ENCODE data around the gene GCSH. TPM values are rescaled to one million over a fixed set of nuclear protein-coding genes. Genes with fewer than 3 reads are reported as not detected.
"Not testable (repeated sequence)": the region's sequence is repeated elsewhere in the genome, so short reads cannot be mapped to it uniquely, and the experiment has no call there.

Gene GCSH
- total and polyA plus RNA-seq, 2 donors, result 30.0 to 36.5 TPM

GRCh38 chr16:81121474-81121990 lies 25.3 kb upstream of the GCSH start:
- no peak for DNase-seq (ENCODE audit: extremely low spot score)
- no peaks in the 10 kb centered on the region for H3K36me3 ChIP-seq (ENCODE audit: insufficient read depth)
- H3K4me1 ChIP-seq (ENCODE audit: insufficient read depth), result no peaks in the 10 kb centered on the region
- WGBS, result 92% methylated on average over 16 of the region's 16 CpGs
- no peak overlapping the region for H3K4me3 ChIP-seq (ENCODE audit: low read depth, low read length)
- no peak overlapping the region for H3K27ac ChIP-seq (ENCODE audit: low read depth)

- WGBS, result 62% methylated on average over 11 of the region's 11 CpGs
- no peaks in the 10 kb centered on the region for H3K36me3 ChIP-seq (ENCODE audit: insufficient read depth)
- H3K27ac ChIP-seq (ENCODE audit: low read depth), result no peak overlapping the region
- H3K4me1 ChIP-seq (ENCODE audit: insufficient read depth), result no peaks in the 10 kb centered on the region
- DNase-seq (ENCODE audit: extremely low spot score), result no peak
- H3K4me3 ChIP-seq (ENCODE audit: low read depth, low read length), result no peak overlapping the region
These were observed 21.2 kb upstream of the GCSH start for GRCh38 chr16:81117436-81117835.

DNA sequence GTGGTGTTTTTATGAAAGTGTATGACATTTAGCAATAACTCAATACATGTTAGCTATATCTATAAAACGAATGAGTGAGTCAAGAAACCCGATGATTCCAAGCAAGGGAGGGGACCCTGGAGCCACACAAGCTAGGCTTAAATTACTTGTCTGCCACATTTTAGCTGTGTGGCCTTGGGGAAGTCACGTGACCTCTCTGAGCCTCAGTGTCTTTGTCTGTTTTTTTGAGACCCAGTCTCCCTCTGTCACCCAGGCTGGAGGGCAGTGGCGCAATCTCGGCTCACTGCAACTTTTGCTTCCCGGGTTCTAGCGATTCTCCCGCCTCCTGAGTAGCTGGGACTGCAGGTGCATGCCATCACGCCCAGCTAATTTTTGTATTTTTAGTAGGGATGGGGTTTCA lies 20.1 kb upstream of the GCSH start:
- Histone ChIP-seq H3K4me1 (ENCODE audit: insufficient read depth) (no peaks in the 10 kb centered on the region), H3K27ac (ENCODE audit: low read depth) (no peak overlapping the region), H3K4me3 (ENCODE audit: low read depth, low read length) (no peak overlapping the region), H3K36me3 (ENCODE audit: insufficient read depth) (no peaks in the 10 kb centered on the region)
- DNase-seq (ENCODE audit: extremely low spot score), result no peak
- WGBS, result 89% methylated on average over 9 of the region's 9 CpGs

GRCh38 chr16:81112453-81112852 lies 16.3 kb upstream of the GCSH start:
- Histone ChIP-seq H3K36me3 (ENCODE audit: insufficient read depth) (no peaks in the 10 kb centered on the region), H3K27ac (ENCODE audit: low read depth) (no peak overlapping the region), H3K4me1 (ENCODE audit: insufficient read depth) (no peaks in the 10 kb centered on the region), H3K4me3 (ENCODE audit: low read depth, low read length) (no peak overlapping the region)
- 92% methylated on average over 4 of the region's 4 CpGs for WGBS
- DNase-seq (ENCODE audit: extremely low spot score), result no peak

- not testable (repeated sequence) for H3K27ac ChIP-seq (ENCODE audit: low read depth); DNase-seq (ENCODE audit: extremely low spot score); H3K4me1 ChIP-seq (ENCODE audit: insufficient read depth); H3K4me3 ChIP-seq (ENCODE audit: low read depth, low read length); H3K36me3 ChIP-seq (ENCODE audit: insufficient read depth)
- WGBS, result 88% methylated on average over 6 of the region's 6 CpGs
These were observed 13.1 kb upstream of the GCSH start for GRCh38 chr16:81109274-81109673.

DNA sequence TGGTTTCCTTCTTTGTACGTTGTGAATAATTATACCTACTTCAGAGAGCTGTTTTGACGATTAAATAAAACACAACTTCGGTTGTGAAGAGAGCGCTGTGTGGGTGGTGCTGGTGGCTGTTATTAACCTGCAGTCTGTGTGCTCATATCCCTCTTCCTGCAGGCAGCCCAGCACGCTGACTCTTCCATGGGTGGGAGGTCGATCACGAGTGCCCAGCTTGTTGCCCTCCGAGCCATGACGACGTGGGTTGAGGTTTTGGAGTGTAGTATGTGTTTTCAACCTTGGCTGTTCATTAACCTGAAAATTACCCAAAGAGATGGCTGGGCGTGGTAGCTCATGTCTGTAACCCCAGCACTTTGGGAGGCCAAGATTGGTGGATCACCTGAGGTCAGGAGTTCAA lies 11.3 kb upstream of the GCSH start:
- no peaks in the 10 kb centered on the region for H3K4me1 ChIP-seq (ENCODE audit: insufficient read depth)
- 81% methylated on average over 11 of the region's 11 CpGs for WGBS
- no peak overlapping the region for H3K4me3 ChIP-seq (ENCODE audit: low read depth, low read length)
- no peak overlapping the region for H3K27ac ChIP-seq (ENCODE audit: low read depth)
- H3K36me3 ChIP-seq (ENCODE audit: insufficient read depth), result no peaks in the 10 kb centered on the region
- DNase-seq (ENCODE audit: extremely low spot score), result no peak

DNA sequence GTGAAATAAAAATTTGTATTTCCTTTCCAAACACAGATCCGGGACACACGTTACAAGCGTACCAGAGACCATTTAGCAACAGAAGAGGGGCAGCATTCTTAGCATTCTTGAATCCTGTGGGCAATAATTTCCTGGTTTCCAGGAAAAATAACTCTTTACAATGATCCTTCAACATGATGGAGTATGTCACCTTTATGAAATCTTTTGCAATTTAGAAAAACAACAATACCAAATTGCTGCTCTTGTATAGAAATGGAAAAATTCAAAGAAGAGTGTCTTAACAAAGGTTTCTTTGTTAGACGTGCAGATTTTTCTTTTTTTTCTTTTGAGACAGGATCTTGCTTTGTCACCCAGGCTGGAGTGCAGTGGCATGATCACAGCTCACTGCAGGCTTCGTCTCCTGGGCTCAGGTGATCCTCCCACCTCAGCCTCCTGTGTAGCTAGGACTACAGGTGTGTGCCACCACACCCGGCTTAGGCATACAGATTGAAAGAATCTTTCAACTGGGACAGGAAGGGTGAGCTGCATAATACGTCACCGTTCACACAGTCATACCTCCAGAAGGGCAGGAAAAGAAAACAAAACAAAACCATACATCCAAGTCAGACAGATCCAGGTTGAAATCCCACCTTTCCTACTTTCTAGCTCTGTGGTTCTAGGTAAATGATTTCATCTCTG lies 10.8 kb upstream of the GCSH start:
- 56% methylated on average over 8 of the region's 8 CpGs for WGBS
- H3K27ac ChIP-seq (ENCODE audit: low read depth), result no peak overlapping the region
- DNase-seq (ENCODE audit: extremely low spot score), result no peak
- no peak overlapping the region for H3K4me3 ChIP-seq (ENCODE audit: low read depth, low read length)
- no peaks in the 10 kb centered on the region for H3K4me1 ChIP-seq (ENCODE audit: insufficient read depth)
- no peaks in the 10 kb centered on the region for H3K36me3 ChIP-seq (ENCODE audit: insufficient read depth)

GRCh38 chr16:81105946-81106345 lies 9.8 kb upstream of the GCSH start:
- Histone ChIP-seq H3K4me1 (ENCODE audit: insufficient read depth) (no peaks in the 10 kb centered on the region), H3K4me3 (ENCODE audit: low read depth, low read length) (no peak overlapping the region), H3K27ac (ENCODE audit: low read depth) (no peak overlapping the region), H3K36me3 (ENCODE audit: insufficient read depth) (no peaks in the 10 kb centered on the region)
- no peak for DNase-seq (ENCODE audit: extremely low spot score)
- 68% methylated on average over 1 of the region's 1 CpG for whole genome bisulfite sequencing

DNA sequence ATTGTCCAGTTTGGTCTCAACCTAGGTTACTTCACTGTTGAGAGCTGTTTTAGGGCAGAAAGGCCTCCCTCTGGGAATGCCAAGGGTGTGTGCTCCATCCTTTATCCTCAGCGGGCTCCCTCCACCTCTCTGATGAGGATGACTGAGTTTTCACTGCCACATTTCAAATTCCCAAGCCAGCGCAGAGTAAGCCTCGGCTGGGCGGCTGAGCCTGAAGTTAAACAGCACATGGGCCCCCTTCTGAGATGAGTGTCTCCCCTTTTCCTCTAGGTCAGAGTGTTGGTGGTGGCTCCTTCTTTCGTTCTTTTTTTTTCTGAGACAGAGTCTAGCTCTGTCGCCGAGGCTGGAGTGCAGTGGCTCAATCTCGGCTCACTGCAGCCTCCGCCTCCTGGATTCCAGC lies 5.5 kb upstream of the GCSH start:
- WGBS, result 91% methylated on average over 9 of the region's 9 CpGs
- DNase-seq (ENCODE audit: extremely low spot score), result no peak
- no peak overlapping the region for H3K27ac ChIP-seq (ENCODE audit: low read depth)
- H3K36me3 ChIP-seq (ENCODE audit: insufficient read depth), result no peaks in the 10 kb centered on the region
- H3K4me3 ChIP-seq (ENCODE audit: low read depth, low read length), result no peak overlapping the region
- H3K4me1 ChIP-seq (ENCODE audit: insufficient read depth), result no peaks in the 10 kb centered on the region

GRCh38 chr16:81099958-81100357 lies 3.8 kb upstream of the GCSH start:
- no peaks in the 10 kb centered on the region for H3K4me1 ChIP-seq (ENCODE audit: insufficient read depth)
- H3K4me3 ChIP-seq (ENCODE audit: low read depth, low read length), result no peak overlapping the region
- no peaks in the 10 kb centered on the region for H3K36me3 ChIP-seq (ENCODE audit: insufficient read depth)
- no peak overlapping the region for H3K27ac ChIP-seq (ENCODE audit: low read depth)
- DNase-seq (ENCODE audit: extremely low spot score), result no peak

GRCh38 chr16:81097230-81097629 lies 1.0 kb upstream of the GCSH start:
- H3K27ac ChIP-seq (ENCODE audit: low read depth), result no peak overlapping the region
- no peak for DNase-seq (ENCODE audit: extremely low spot score)

DNA sequence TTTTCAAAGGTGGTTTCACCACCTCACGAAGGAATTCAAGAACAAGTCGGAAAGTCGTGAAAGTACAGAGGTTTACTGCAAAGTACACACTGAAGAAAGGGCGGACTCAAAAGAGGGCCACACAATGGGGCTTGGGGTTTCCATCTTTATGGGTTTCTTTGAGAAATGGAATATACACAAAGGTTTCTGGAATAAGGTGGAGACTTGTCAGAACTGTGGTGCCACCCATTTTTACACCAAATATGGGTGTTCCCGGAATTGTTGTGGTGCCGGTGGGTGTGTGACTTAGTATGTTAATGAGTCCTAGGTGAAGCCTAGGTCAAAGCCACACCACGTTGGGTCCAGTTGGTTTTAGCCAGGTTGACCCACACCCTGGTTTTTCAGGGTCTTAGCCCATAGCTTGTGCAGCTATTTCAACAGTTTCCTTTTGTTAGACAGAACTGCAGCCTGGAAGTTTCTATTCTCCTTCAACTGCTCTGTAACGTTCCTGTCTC lies 567 bp upstream of the GCSH start:
- whole genome bisulfite sequencing, result 53% methylated on average over 8 of the region's 8 CpGs
- no peak for DNase-seq (ENCODE audit: extremely low spot score)
- no peak overlapping the region for H3K27ac ChIP-seq (ENCODE audit: low read depth)
- no peaks in the 10 kb centered on the region for H3K4me1 ChIP-seq (ENCODE audit: insufficient read depth)
- H3K36me3 ChIP-seq (ENCODE audit: insufficient read depth), result no peaks in the 10 kb centered on the region
- no peak overlapping the region for H3K4me3 ChIP-seq (ENCODE audit: low read depth, low read length)

More at GRCh38 chr16:81097230-81097629, 1.0 kb upstream of the GCSH start:
- WGBS, result 90% methylated on average over 6 of the region's 6 CpGs
- no peaks in the 10 kb centered on the region for H3K36me3 ChIP-seq (ENCODE audit: insufficient read depth)
- no peaks in the 10 kb centered on the region for H3K4me1 ChIP-seq (ENCODE audit: insufficient read depth)
- H3K4me3 ChIP-seq (ENCODE audit: low read depth, low read length), result no peak overlapping the region

- peak overlapping the region; percentile 38 for H3K27ac ChIP-seq (ENCODE audit: low read depth)
- no peaks in the 10 kb centered on the region for H3K4me1 ChIP-seq (ENCODE audit: insufficient read depth)
- no peaks in the 10 kb centered on the region for H3K36me3 ChIP-seq (ENCODE audit: insufficient read depth)
- DNase-seq (ENCODE audit: extremely low spot score), result no peak
- under 1% methylated on average over 22 of the region's 22 CpGs for WGBS
- H3K4me3 ChIP-seq (ENCODE audit: low read depth, low read length), result peak overlapping the region; percentile 50
These were observed 592 bp downstream of the GCSH start for GRCh38 chr16:81095653-81095952.

DNA sequence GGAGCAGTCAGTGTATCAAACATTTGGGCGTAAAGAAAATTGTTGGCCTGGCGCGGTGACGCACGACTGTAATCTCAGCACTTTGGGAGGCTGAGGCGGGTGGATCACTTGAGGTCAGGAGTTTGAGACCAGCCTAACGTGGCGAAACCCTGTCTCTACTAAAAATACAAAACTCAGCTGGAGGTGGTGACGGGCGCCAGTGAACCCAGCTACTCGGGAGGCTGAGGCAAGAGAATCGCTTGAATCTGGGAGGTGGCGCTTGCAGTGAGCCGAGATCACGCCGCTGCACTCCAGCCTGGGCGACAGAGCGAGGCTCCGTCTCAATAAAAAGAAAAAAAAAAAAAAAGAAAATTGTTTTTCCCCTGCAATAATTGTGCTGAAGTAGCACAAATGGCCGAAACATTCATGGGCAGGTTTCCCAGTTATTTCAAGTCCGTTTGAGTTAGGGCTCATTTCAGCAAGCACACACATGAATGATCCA lies 1.4 kb downstream of the GCSH start:
- Histone ChIP-seq H3K4me1 (ENCODE audit: insufficient read depth) (no peaks in the 10 kb centered on the region), H3K36me3 (ENCODE audit: insufficient read depth) (no peaks in the 10 kb centered on the region), H3K4me3 (ENCODE audit: low read depth, low read length) (no peak overlapping the region), H3K27ac (ENCODE audit: low read depth) (no peak overlapping the region)
- 73% methylated on average over 21 of the region's 21 CpGs for WGBS
- no peak for DNase-seq (ENCODE audit: extremely low spot score)
